ENCODE results near the gene PRKCQ. TPM values are rescaled to one million over a fixed set of nuclear protein-coding genes. Genes with fewer than 3 reads are reported as not detected.

The PRKCQ gene
- polyA plus RNA-seq, 1 donor (not counting 4 experiments of a cell fraction or from before 2014, with no cell fraction given), result 7.5 TPM

GRCh38 chr10:6487920-6488319, 92.2 kb downstream of the PRKCQ start:
- H3K9me1 ChIP-seq (ENCODE audit: control insufficient read depth, extremely low read depth, insufficient read depth, low read length), result no peaks in the 10 kb centered on the region
- H3K79me2 ChIP-seq (ENCODE audit: control insufficient read depth, insufficient read depth, low read length), result no peaks in the 10 kb centered on the region
- no peak overlapping the region for H3K4me3 ChIP-seq (ENCODE audit: control insufficient read depth in 2 of 3, extremely low read depth in 1 of 3, insufficient read depth in 2 of 3, low read depth in 1 of 3, low read length in 3 of 3)
- no peak overlapping the region for H3K4me2 ChIP-seq (ENCODE audit: control insufficient read depth, extremely low read depth, insufficient read depth, low read depth, low read length)
- FAIRE-seq (no peak), DNase-seq (ENCODE audit: low read depth, low spot score) (no peak)
- H3K4me1 ChIP-seq (ENCODE audit: control insufficient read depth, extremely low read depth, insufficient read depth, low read length), result peaks cover 21% of the 10 kb centered on the region
- no peaks in the 10 kb centered on the region for H3K9me3 ChIP-seq (ENCODE audit: control insufficient read depth, low read depth, low read length)
- no peak for TF ChIP-seq CTCF (optimal IDR thresholded peaks at IDR 0.05 in 1 of 3, IDR thresholded peaks at IDR 0.05 in 1 of 3, conservative IDR thresholded peaks at IDR 0.05 in 1 of 3; ENCODE audit: extremely low read depth in 1 of 3, insufficient read depth in 2 of 3, low read length in 3 of 3)
- no peak for TF ChIP-seq EZH2 (IDR thresholded peaks at IDR 0.05; ENCODE audit: low read length)
- no peak overlapping the region for H3K9ac ChIP-seq (ENCODE audit: control insufficient read depth, extremely low read depth, insufficient read depth, low read length)
- no peaks in the 10 kb centered on the region for H3K27me3 ChIP-seq (ENCODE audit: control insufficient read depth, extremely low read depth, insufficient read depth, low read length)
- H2AFZ ChIP-seq (ENCODE audit: control insufficient read depth, low read length), result no peak overlapping the region
- no peaks in the 10 kb centered on the region for H4K20me1 ChIP-seq (ENCODE audit: control insufficient read depth, extremely low read depth, insufficient read depth, low read length)
- H3K27ac ChIP-seq (ENCODE audit: control insufficient read depth, insufficient read depth, low read length), result no peak overlapping the region
- dilution Hi-C loops (cut with MboI; ENCODE audit: extremely low pct_ligation_motif_present, low sequenced_read_pairs), result no loop called here
- no peaks in the 10 kb centered on the region for H3K36me3 ChIP-seq (ENCODE audit: control insufficient read depth in 2 of 2, extremely low read depth in 1 of 2, insufficient read depth in 2 of 2, low read length in 2 of 2)

- H3K79me2 ChIP-seq (ENCODE audit: control insufficient read depth, insufficient read depth, low read length), result no peaks in the 10 kb centered on the region
- no peaks in the 10 kb centered on the region for H3K36me3 ChIP-seq (ENCODE audit: control insufficient read depth in 2 of 2, extremely low read depth in 1 of 2, insufficient read depth in 2 of 2, low read length in 2 of 2)
- no peaks in the 10 kb centered on the region for H3K9me3 ChIP-seq (ENCODE audit: control insufficient read depth, low read depth, low read length)
- dilution Hi-C loops (cut with MboI; ENCODE audit: extremely low pct_ligation_motif_present, low sequenced_read_pairs), result no loop called here
- peaks cover 4% of the 10 kb centered on the region for H3K4me1 ChIP-seq (ENCODE audit: control insufficient read depth, extremely low read depth, insufficient read depth, low read length)
- H2AFZ ChIP-seq (ENCODE audit: control insufficient read depth, low read length), result no peak overlapping the region
- H4K20me1 ChIP-seq (ENCODE audit: control insufficient read depth, extremely low read depth, insufficient read depth, low read length), result no peaks in the 10 kb centered on the region
- no peak overlapping the region for H3K4me3 ChIP-seq (ENCODE audit: control insufficient read depth in 2 of 3, extremely low read depth in 1 of 3, insufficient read depth in 2 of 3, low read depth in 1 of 3, low read length in 3 of 3)
- no peaks in the 10 kb centered on the region for H3K9me1 ChIP-seq (ENCODE audit: control insufficient read depth, extremely low read depth, insufficient read depth, low read length)
- DNase-seq (ENCODE audit: low read depth, low spot score) (no peak), FAIRE-seq (no peak)
- H3K4me2 ChIP-seq (ENCODE audit: control insufficient read depth, extremely low read depth, insufficient read depth, low read depth, low read length), result no peak overlapping the region
- no peaks in the 10 kb centered on the region for H3K27me3 ChIP-seq (ENCODE audit: control insufficient read depth, extremely low read depth, insufficient read depth, low read length)
- H3K27ac ChIP-seq (ENCODE audit: control insufficient read depth, insufficient read depth, low read length), result no peak overlapping the region
- no peak for TF ChIP-seq CTCF (optimal IDR thresholded peaks at IDR 0.05 in 1 of 3, IDR thresholded peaks at IDR 0.05 in 1 of 3, conservative IDR thresholded peaks at IDR 0.05 in 1 of 3; ENCODE audit: extremely low read depth in 1 of 3, insufficient read depth in 2 of 3, low read length in 3 of 3)
- no peak for TF ChIP-seq EZH2 (IDR thresholded peaks at IDR 0.05; ENCODE audit: low read length)
- H3K9ac ChIP-seq (ENCODE audit: control insufficient read depth, extremely low read depth, insufficient read depth, low read length), result no peak overlapping the region
These were observed 93.8 kb downstream of the PRKCQ start for GRCh38 chr10:6486309-6486708.

Data from keratinocyte (primary cell).